Nephron (organoid): ENCODE results near the gene TNFSF10.
"Not testable (repeated sequence)": the region's sequence is repeated elsewhere in the genome, so short reads cannot be mapped to it uniquely, and the experiment has no call there.

ENCODE experiments used
- H3K27ac Mint-ChIP-seq, 3 experiments: 2 replicates each; pipeline ENCODE4 v1.8.0; 2020; ENCODE audit warnings: mixed read lengths in 3 of 3, mild to moderate bottlenecking in 2 of 3, moderate library complexity in 1 of 3
- H3K27me3 Mint-ChIP-seq: 2 replicates; pipeline ENCODE4 v1.8.0; 2021; ENCODE audit warnings: low read depth, mild to moderate bottlenecking, moderate library complexity, mixed read lengths
- H3K36me3 Mint-ChIP-seq: 2 replicates; pipeline ENCODE4 v1.8.0; 2020; ENCODE audit warnings: low read depth, mixed read lengths
- H3K4me1 Mint-ChIP-seq: 2 replicates; pipeline ENCODE4 v1.8.0; 2020; ENCODE audit warnings: mixed read lengths
- H3K4me3 Mint-ChIP-seq, 3 experiments: 2 replicates each; pipeline ENCODE4 v1.8.0; 2020; ENCODE audit warnings: mild to moderate bottlenecking in 3 of 3, mixed read lengths in 3 of 3, moderate library complexity in 2 of 3
- H3K9me3 Mint-ChIP-seq: 2 replicates; pipeline ENCODE4 v1.8.0; 2020; ENCODE audit warnings: mixed read lengths
- CTCF ChIP-seq, 3 experiments: fragments of 200-600 bp; sonication (generic); IDR thresholded peaks; one replicate each; pipeline ENCODE4 v1.5.0; 2021; ENCODE audit warnings: antibody characterized with exemption in 3 of 3; ENCODE audit not compliant: unreplicated experiment in 3 of 3

The TNFSF10 gene

GRCh38 chr3:172501540-172501939 lies 21.7 kb downstream of the TNFSF10 start:
- Mint-ChIP-seq H3K36me3 (no peaks in the 10 kb centered on the region), H3K27me3 (peaks cover 4% of the 10 kb centered on the region), H3K9me3 (peaks cover 4% of the 10 kb centered on the region), H3K4me1 (no peaks in the 10 kb centered on the region), H3K27ac (no peak overlapping the region), H3K4me3 (no peak overlapping the region)
- TF ChIP-seq CTCF (IDR thresholded peaks at IDR 0.05; ENCODE audit: unreplicated experiment in 3 of 3) = no peak

- peak; percentile 71 to 78 (median 73) for TF ChIP-seq CTCF (IDR thresholded peaks at IDR 0.05; ENCODE audit: unreplicated experiment in 3 of 3)
- not testable (repeated sequence) for H3K27me3 Mint-ChIP-seq, H3K27ac Mint-ChIP-seq, H3K4me3 Mint-ChIP-seq, H3K4me1 Mint-ChIP-seq, H3K36me3 Mint-ChIP-seq
- peaks cover 17% of the 10 kb centered on the region for H3K9me3 Mint-ChIP-seq
These were observed 33.0 kb downstream of the TNFSF10 start for GRCh38 chr3:172490198-172490669.

- H3K27ac Mint-ChIP-seq = no peak overlapping the region
- peaks cover 19% of the 10 kb centered on the region for H3K4me1 Mint-ChIP-seq
- H3K4me3 Mint-ChIP-seq = no peak overlapping the region
- no peaks in the 10 kb centered on the region for H3K36me3 Mint-ChIP-seq
- H3K9me3 Mint-ChIP-seq = no peaks in the 10 kb centered on the region
- H3K27me3 Mint-ChIP-seq = peaks cover 4% of the 10 kb centered on the region
- TF ChIP-seq CTCF (IDR thresholded peaks at IDR 0.05; ENCODE audit: unreplicated experiment in 3 of 3) = no peak
These were observed 45.1 kb downstream of the TNFSF10 start for GRCh38 chr3:172478116-172478515.

GRCh38 chr3:172476347-172476746 lies 46.9 kb downstream of the TNFSF10 start:
- peaks cover 4% of the 10 kb centered on the region for H3K27me3 Mint-ChIP-seq
- H3K4me1 Mint-ChIP-seq = peaks cover 19% of the 10 kb centered on the region
- H3K36me3 Mint-ChIP-seq = no peaks in the 10 kb centered on the region
- no peak for TF ChIP-seq CTCF (IDR thresholded peaks at IDR 0.05; ENCODE audit: unreplicated experiment in 3 of 3)
- H3K9me3 Mint-ChIP-seq = no peaks in the 10 kb centered on the region
- H3K4me3 Mint-ChIP-seq = peak overlapping the region; percentile 39 to 65 (median 59)
- H3K27ac Mint-ChIP-seq = no peak overlapping the region

- Mint-ChIP-seq H3K4me3 (no peak overlapping the region), H3K27me3 (peaks cover 4% of the 10 kb centered on the region), H3K4me1 (peaks cover 19% of the 10 kb centered on the region), H3K36me3 (no peaks in the 10 kb centered on the region), H3K27ac (no peak overlapping the region), H3K9me3 (no peaks in the 10 kb centered on the region)
- no peak for TF ChIP-seq CTCF (IDR thresholded peaks at IDR 0.05; ENCODE audit: unreplicated experiment in 3 of 3)
These were observed 47.5 kb downstream of the TNFSF10 start for GRCh38 chr3:172475703-172476102.

GRCh38 chr3:172471903-172472302 lies 51.3 kb downstream of the TNFSF10 start:
- Mint-ChIP-seq H3K4me3 (no peak overlapping the region), H3K27me3 (peaks cover 5% of the 10 kb centered on the region), H3K27ac (no peak overlapping the region), H3K36me3 (no peaks in the 10 kb centered on the region), H3K4me1 (peaks cover 19% of the 10 kb centered on the region), H3K9me3 (no peaks in the 10 kb centered on the region)
- TF ChIP-seq CTCF (IDR thresholded peaks at IDR 0.05; ENCODE audit: unreplicated experiment in 3 of 3) = no peak
